AG04449 (cell line): ENCODE data around the gene FCGBP.
"Not testable (repeated sequence)": the region's sequence is repeated elsewhere in the genome, so short reads cannot be mapped to it uniquely, and the experiment has no call there.

Experiments
- CTCF ChIA-PET: fragments of 350-600 bp; formaldehyde crosslinking; extraction: SDS; loops from one replicate; lab custom pipeline; 2021; ENCODE audit warnings: antibody characterized with exemption; lab: Yijun Ruan, JAX
- POLR2A ChIA-PET: fragments of 400-600, 350-600 bp; formaldehyde crosslinking; extraction: SDS; loops from one replicate; lab custom pipeline; 2020; ENCODE audit warnings: antibody characterized with exemption, inconsistent platforms; lab: Yijun Ruan, JAX
- DNase-seq: peaks from one replicate; pipeline ENCODE4 v3.0.0-alpha.2; 2010; ENCODE audit warnings: low read depth, low spot score
- H3K4me3 ChIP-seq: 2 replicates; pipeline ENCODE4 v1.5.1; 2011; ENCODE audit warnings: low read depth, mild to moderate bottlenecking, control low read depth, low read length
- TF ChIP-seq, protein P1 (sequence below): IDR thresholded peaks from one replicate; pipeline ENCODE4 v1.5.1; 2011; ENCODE audit warnings: mild to moderate bottlenecking, moderate library complexity, low read length, control low read depth, inconsistent platforms; ENCODE audit not compliant: insufficient read depth; ENCODE audit errors: missing control alignments

The FCGBP gene

DNA sequence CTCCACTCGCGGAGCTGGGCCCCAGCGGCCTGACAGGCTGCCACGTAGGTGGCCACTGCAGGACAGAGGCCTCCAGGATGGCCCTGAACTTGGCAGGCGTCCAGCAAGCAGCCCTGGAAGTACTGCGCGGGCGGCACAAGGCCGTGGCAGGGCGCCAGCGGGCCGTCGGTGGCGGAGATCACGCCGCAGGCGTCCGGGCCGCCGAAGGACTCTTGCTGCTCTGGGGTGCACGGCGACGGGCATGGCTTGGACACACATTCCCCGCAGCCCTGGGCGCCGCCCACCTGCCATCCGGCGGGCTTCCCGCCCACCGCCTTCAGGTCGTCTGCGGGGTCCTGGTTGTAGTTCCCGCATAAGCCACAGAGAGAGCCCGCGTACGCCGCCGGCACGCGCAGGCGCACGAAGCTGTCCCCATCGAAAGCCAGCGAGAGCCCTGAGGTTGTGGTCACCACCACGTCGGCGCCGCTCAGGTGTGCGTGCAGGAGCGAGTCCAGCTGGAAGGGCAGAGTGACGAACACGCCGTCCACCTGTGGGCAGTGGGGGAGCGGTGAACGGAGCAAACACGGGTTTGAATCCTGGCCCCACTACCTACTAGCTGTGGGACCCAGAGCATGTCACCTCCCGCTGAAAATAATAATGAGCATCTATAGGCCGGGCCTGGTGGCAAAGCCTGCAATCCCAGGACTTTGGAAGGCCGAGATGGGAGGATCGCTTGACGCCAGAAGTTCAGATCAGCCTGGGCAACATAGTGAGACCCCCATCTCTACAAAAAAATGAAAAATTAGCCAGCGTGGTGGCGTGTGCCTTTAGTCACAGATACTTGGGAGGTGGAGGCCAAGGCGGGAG lies 42.6 kb downstream of the FCGBP start:
- DNase-seq, POLR2A ChIA-PET, H3K4me3 ChIP-seq, CTCF ChIA-PET: not testable (repeated sequence)

DNA sequence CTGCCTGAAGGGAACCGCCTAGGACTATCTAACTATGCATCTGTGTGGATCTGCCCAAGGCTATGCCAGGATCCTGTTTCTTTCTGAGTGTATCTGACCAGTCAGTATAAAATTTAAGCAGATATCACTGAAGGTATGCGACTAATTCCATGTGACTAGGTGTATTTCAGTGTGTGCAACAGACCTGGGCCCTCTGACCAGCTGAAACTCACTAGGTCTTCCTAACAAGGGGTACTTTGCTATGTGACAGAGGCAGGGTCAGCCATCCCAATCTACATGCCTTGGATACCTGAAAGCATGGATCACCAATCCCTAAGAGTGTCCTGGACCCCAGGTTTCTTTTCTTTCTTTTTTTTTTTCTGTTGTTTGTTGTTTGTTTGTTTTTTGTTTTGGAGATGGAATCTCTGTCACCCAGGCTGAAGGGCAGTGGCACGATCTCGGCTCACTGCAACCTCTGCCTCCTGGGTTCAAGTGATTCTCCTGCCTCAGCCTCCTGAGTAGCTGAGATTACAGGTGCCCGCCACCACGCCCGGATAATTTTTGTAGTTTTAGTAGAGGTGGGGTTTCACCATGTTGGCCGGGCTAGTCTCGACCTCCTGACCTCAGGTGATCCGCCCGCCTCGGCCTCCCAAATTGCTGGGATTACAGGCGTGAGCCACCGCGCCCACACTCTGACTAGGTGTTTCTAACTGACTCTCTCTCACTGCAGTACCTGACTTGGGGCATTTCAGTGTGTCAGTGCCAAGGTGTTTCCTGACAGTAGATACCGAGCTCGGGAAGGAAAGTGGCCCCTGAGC lies 43.5 kb downstream of the FCGBP start:
- TF ChIP-seq, protein P1, sequence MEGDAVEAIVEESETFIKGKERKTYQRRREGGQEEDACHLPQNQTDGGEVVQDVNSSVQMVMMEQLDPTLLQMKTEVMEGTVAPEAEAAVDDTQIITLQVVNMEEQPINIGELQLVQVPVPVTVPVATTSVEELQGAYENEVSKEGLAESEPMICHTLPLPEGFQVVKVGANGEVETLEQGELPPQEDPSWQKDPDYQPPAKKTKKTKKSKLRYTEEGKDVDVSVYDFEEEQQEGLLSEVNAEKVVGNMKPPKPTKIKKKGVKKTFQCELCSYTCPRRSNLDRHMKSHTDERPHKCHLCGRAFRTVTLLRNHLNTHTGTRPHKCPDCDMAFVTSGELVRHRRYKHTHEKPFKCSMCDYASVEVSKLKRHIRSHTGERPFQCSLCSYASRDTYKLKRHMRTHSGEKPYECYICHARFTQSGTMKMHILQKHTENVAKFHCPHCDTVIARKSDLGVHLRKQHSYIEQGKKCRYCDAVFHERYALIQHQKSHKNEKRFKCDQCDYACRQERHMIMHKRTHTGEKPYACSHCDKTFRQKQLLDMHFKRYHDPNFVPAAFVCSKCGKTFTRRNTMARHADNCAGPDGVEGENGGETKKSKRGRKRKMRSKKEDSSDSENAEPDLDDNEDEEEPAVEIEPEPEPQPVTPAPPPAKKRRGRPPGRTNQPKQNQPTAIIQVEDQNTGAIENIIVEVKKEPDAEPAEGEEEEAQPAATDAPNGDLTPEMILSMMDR = no peak
- POLR2A ChIA-PET = no interaction called here
- H3K4me3 ChIP-seq = no peak overlapping the region
- DNase-seq = no peak
- CTCF ChIA-PET = no interaction called here

DNA sequence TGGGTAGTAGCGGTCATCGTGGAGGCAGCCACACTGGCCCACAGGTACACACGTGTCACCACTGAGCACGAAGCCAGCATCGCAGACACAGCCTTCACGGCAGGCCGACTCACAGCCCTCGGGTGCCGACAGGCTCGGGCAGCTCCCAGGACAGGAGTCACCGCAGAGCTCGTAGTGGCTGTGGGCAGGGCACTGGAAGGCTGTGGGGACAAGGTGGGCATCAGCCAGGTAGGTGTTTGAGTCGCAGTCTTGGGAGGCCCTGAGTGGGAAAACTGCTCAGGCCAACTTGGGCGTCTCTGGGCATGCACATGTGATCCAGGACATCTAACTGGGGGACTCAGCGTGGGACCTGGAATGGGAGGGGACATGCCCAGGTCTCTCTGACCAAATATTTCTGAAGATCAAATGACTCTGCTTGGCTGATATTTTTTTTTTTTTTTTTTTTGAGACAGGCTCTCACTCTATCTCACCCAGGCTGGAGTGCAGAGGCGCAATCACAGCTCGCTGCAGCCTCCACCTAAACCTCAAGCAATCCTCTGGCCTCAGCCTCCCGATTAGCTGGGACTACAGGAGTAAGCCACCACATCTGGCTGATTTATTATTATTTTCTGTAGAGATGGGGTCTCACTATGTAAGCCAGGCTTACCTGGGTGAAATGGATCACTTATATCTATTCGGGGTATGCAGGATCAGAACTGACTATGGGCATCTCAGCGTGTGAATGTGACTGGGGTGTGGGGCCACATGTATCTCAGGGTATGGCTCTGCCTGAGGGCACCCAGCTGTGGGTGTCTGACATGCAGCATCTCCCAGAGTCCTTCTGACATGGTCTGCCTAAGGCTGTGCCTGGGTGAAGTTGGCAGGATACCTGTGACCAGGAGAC lies 44.3 kb downstream of the FCGBP start:
- DNase-seq, POLR2A ChIA-PET, H3K4me3 ChIP-seq, CTCF ChIA-PET: not testable (repeated sequence)

DNA sequence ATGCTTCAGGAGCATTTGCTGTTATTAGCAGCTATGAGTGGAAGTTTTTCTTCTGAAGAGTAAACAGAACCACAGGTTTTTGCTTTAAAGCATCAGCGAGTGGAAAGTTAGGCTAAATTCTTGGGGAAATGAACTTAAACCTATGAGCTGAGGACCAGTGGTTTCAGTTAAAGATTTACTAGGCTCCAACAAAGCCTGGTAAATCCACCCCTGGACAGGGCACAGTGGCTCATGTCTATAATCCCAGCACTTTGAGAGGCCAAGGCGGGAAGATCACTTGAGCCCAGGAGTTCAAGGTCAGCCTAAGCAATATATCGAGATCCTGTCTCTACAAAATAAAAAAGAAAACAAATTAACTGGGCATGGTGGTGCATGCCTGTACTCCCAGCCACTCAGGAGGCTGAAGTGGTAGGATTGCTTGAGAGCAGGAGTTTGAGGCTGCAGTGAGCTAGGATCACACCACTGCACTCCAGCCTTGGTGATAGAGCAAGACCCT lies 46.9 kb downstream of the FCGBP start:
- H3K4me3 ChIP-seq, POLR2A ChIA-PET, CTCF ChIA-PET, DNase-seq: not testable (repeated sequence)

DNA sequence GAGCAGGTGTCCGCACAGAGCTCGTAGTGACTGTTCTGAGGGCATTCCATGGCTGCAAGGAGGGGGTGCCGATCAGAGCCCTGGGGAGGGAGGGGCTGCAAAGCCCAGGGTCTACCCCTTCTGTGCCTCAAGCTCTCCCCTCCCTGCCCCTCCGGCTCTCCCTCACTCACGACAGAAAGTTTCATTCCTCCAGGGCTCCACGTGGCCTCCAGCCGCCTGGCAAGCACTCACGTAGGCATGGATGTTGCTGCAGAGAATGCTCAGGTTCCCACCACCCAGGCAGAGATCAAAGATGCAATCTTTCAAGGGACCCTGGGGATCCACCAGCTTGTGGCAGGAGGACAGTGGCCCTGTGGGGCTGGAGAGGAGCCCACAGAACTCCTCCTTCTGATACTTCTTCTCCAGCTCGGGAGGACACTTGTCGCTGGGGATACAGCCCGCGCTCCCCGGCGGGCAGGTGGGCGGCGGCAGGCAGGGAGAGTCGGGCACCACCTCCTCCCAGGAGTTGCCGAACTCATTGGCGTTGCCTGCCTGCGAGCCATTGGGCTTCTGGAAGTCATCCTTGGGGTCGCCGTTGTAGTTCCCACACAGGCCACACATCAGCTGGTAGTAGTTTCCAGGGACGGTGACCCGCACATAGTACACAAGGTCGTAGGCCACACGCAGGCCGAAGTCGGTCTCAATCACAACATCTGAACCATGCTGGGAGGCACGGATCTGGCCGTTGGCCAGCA lies 48.4 kb downstream of the FCGBP start:
- DNase-seq, H3K4me3 ChIP-seq, POLR2A ChIA-PET, CTCF ChIA-PET: not testable (repeated sequence)

DNA sequence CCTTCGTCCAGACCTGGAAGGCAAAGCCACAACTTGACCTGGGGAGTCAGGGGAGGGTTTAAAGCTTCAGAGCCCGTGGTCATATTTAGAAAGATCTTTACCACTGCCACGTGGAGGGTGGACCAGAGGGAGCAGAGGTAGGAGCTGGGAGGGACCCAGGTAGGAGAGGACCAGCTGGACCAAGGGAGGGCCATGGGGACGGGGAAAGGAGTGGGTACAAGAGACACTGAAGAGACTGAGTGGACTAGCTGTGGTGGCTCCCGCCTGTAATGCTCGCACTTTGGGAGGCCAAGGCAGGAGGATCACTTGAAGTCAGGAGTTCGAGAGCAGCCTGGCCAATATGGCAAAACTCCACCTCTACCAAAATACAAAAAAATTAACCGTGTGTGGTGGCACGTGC lies 49.7 kb downstream of the FCGBP start:
- CTCF ChIA-PET, H3K4me3 ChIP-seq, POLR2A ChIA-PET, DNase-seq: not testable (repeated sequence)
